Thyroid gland (tissue), 4 donors: ENCODE measurements around the gene CWC27.

Experiments used
- CTCF ChIP-seq, 6 experiments: fragments of 200-600 bp in 3 of 6; fragments of 450-650 bp in 3 of 6; sonication (generic) in 3 of 6; IDR thresholded peaks; one replicate each; pipeline ENCODE4 v1.5.1; 2016 to 2019; ENCODE audit warnings: antibody characterized with exemption in 6 of 6, mild to moderate bottlenecking in 2 of 6, inconsistent platforms in 1 of 6, moderate library complexity in 1 of 6
- POLR2A ChIP-seq, 2 donors: fragments of 450-650 bp; IDR thresholded peaks; one replicate each; pipeline ENCODE4 v1.6.1; 2017; ENCODE audit warnings: antibody characterized with exemption in 2 of 2, mild to moderate bottlenecking in 2 of 2, moderate library complexity in 1 of 2

GRCh38 chr5:64789457-64789856 is 20.7 kb downstream of the CWC27 start:
- no peak for TF ChIP-seq CTCF (IDR thresholded peaks at IDR 0.05)
- no peak for TF ChIP-seq POLR2A (IDR thresholded peaks at IDR 0.05)
